ENCODE data around the gene UBTD1.
A peak's percentile ranks its signal among the peaks of the same experiment; 100 is the strongest.
"Not testable (repeated sequence)": the region's sequence is repeated elsewhere in the genome, so short reads cannot be mapped to it uniquely, and the experiment has no call there.

UBTD1 gene

GRCh38 chr10:97538839-97539238 is 40.1 kb downstream of the UBTD1 start:
- DNase-seq (ENCODE audit: low read depth in 2 of 2): no peak

DNA sequence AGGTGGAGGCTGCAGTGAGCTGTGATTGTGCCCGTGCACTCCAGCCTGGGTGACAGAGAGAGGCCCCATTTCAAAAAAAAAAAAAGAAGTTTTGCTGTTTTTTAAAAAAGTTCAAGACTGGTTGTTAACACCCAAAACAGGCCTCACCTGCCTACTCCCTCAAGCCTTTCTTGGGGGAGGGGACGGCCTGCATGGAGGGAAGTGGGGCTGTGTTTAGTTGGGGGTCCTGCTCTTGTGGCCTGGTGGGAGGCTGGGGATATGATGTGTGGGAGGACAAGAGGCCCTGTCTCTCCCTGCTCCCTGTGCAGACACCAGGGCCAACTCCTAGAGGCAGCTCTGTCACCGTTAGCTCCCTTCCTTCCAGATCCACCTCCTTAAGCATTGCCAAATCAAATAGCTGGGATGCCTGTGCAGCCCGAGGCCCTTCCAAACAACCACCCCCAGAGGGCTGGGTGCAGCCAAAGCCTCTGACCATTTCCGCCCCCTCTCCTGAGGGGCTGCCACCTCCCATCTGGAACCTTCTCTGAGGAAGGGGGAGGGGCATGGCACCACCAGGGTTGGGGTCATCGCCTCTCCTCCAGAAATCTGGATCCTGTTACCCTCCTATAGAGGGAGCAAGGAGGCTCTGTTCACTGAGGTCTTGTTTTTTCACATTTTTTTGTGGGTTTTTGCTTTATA is 40.9 kb downstream of the UBTD1 start:
- DNase-seq (ENCODE audit: low read depth in 2 of 2): no peak

DNA sequence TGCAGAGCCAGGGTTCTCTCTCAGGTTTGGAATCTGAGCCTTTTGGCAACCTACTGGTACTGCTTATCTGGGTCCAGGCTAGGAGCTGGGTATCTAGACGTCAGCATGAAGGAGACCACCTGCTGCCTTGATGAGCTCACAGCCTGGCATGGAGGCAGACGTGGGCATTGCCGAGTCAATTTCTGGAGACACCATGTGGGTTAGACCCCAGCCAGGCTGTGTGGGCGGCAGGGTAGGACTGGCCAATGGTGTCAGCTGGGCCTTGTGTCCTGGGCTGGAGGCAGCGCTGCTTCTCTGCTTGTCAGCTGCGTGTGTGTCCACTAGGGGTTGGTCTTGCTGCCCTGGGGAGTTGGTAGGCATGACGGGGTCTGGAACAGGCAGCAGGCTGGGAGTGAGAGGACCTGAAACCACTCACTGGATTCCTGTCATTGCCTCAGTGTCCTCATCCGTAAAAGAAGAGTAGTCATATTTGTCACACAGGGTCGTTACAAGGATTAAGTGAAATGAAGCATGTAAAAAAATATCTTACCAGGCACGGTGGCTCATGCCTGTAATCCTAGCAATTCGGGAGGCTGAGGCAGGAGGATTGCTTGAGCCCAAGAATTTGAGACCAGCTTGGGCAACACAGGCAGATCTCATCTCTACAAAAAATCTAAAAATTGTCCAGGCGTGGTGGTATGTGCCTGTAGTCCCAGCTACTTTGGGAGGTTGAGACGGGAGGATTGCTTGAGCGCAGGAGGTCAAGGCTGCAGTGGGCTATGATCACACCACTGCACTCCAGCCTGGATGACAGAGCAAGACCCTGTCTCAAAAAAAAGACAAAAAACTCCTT is 42.2 kb downstream of the UBTD1 start:
- DNase-seq (ENCODE audit: low read depth in 2 of 2): no peak

GRCh38 chr10:97542169-97543024 is 43.7 kb downstream of the UBTD1 start:
- DNase-seq (ENCODE audit: low read depth in 2 of 2): peak; percentile 23 to 35

- DNase-seq (ENCODE audit: low read depth in 2 of 2): peak; percentile 27 to 48
Measured at GRCh38 chr10:97543025-97543546, 44.4 kb downstream of the UBTD1 start.

GRCh38 chr10:97546456-97547270 is 47.9 kb downstream of the UBTD1 start:
- no peak for DNase-seq (ENCODE audit: low read depth in 2 of 2)

DNA sequence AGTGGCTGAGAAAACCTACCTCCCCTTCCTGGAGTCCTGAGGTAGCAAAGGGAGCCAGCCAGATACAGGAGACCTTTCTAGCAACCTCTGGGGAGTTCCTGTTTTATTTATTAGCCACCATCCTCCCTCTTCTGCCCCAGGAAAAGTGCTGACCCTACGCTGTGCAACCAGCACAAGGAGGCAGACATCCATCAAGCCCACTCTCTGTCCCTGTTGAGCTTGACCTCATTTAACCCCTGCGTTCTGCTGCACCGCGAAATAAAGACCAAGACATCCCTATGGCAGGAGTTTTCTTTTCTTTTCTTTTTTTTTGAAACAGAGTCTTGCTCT is 48.5 kb downstream of the UBTD1 start:
- DNase-seq (ENCODE audit: low read depth in 2 of 2): no peak

GRCh38 chr10:97547962-97548361 is 49.2 kb downstream of the UBTD1 start:
- no peak for DNase-seq (ENCODE audit: low read depth in 2 of 2)

DNA sequence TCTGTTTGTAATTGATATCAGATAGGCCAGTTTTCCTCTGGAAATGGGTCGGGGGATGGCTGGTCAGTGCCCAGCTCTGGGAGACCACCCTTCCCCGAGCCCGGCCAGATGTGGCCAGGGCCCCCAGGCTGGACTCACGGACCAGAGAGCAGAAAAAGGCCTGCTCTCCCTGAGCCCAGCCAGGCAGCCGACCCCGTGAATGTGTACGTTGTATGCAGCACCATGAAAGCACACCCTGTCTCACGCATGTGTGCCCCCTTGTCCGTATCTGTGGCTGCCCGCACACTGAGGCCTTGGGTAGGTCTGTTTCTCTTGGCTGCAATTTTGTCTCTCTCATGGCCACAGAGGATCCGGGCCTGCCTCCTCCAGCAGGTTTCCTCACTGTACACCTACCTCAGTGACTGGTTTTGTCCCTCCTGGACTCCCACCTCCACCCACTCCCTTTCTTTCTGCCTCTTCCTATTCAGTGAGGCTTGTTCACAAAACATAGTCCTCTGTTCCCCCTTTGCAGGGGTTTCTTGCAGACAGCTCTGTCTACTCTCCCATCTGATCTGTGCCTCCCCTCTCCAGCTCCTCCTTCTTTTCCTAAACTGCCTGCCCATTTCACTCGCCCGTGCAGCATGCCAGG is 50.2 kb downstream of the UBTD1 start:
- no peak for DNase-seq (ENCODE audit: low read depth in 2 of 2)

GRCh38 chr10:97549587-97550322 is 51.0 kb downstream of the UBTD1 start:
- DNase-seq (ENCODE audit: low read depth in 2 of 2): no peak

- no peak for DNase-seq (ENCODE audit: low read depth in 2 of 2)
Measured at GRCh38 chr10:97550336-97551149, 51.8 kb downstream of the UBTD1 start.

DNA sequence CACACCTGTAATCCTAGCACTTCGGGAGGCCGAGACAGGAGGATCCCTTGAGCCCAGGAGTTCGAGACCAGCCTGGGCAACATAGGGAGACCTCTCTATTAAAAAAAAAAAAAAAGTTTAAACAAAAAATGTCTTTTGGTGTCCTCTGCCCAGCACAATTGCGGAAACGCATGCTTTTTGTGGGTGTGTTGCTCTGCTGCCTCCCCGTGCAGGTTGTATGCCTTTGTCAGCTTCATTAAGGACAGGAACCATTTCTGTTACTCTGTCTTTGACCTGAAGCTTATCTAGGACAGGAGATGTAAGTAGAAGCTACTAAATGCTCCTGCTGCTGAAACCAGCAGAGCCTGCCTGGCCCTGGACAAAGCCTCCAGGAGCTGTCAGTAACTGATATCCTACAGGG is 52.5 kb downstream of the UBTD1 start:
- no peak for DNase-seq (ENCODE audit: low read depth in 2 of 2)

GRCh38 chr10:97553575-97554031 is 54.9 kb downstream of the UBTD1 start:
- peak; percentile 45 to 52 for DNase-seq (ENCODE audit: low read depth in 2 of 2)

GRCh38 chr10:97554336-97554735 is 55.6 kb downstream of the UBTD1 start:
- not testable (repeated sequence) for DNase-seq (ENCODE audit: low read depth in 2 of 2)

- DNase-seq (ENCODE audit: low read depth in 2 of 2): not testable (repeated sequence)
Measured at GRCh38 chr10:97555541-97555940, 56.8 kb downstream of the UBTD1 start.

- DNase-seq (ENCODE audit: low read depth in 2 of 2): not testable (repeated sequence)
Measured at GRCh38 chr10:97560731-97561381, 62.1 kb downstream of the UBTD1 start.

GRCh38 chr10:97561386-97562077 is 62.8 kb downstream of the UBTD1 start:
- DNase-seq (ENCODE audit: low read depth in 2 of 2): not testable (repeated sequence)

DNA sequence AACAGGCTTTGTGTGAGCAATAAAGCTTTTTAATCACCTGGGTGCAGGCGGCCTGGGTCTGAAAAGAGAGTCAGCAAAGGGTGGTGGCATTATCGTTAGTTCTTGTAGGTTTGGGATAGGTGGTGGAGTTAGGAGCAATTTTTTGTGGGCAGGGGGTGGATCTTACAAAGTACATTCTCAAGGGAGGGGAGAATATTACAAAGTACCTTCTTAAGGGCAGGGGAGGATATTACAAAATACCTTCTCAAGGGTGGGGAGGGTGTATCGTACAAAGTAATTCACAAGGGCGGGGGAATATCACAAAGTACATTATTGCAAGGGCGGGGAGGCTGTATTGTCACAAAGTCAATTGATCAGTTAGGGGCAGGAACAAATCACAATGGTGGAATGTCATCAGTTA is 63.6 kb downstream of the UBTD1 start:
- not testable (repeated sequence) for DNase-seq (ENCODE audit: low read depth in 2 of 2)

Data from stimulated activated CD8-positive, alpha-beta memory T cell treated with anti-CD3 and anti-CD28 coated beads, Interleukin-2, amount 100 ng/mL, for 48 hours (primary cell).